ENCODE results near the gene FADS2. TPM values are rescaled to one million over a fixed set of nuclear protein-coding genes. Genes with fewer than 3 reads are reported as not detected.

FADS2 gene
- total RNA-seq, 4 donors from 2014 or later = 2.7 to 28.8 (median 3.9) TPM

DNA sequence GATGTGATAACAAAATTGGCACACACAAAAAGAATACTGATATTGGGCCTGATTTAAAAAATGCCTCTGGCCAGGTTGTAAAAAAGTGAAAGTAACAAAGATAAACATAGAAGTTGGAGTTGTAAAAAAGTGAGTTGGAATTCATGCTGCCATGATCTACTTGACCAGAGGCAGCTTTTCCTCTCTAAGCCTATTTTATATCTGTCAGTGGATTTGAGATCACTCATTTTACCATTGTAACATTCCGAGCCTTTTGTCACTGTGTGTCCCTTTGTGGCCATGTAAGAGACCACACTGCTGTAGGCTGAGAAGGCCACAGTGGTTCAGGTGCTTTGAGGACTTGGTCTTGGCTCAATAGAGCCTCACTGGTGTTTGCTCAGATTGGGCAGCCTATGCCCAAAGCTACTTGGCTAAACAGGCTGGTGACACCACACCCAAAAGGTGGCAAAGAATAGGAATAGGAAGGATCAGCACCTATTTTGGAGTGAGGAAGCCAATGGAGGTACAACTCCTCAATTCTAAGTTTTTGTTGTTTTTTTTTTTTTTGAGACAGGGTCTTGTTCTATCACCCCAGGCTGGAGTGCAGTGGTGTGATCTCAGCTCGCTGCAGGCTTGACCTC lies 28.3 kb upstream of the FADS2 start:
- Histone ChIP-seq H3K27ac (no peak overlapping the region), H3K4me1 (peaks cover 0 to 3% (median 0%) of the 10 kb centered on the region in 4 donors), H3K27me3 (no peaks in the 10 kb centered on the region), H3K4me3 (no peak overlapping the region), H3K36me3 (no peaks in the 10 kb centered on the region), H3K9me3 (no peaks in the 10 kb centered on the region)
- WGBS, 2 donors (ENCODE audit: low coverage in 1 of 2) = 93 to 100% methylated on average over 1 to 2 of the region's 2 CpGs
- intact Hi-C loops (cut with DNase I; ENCODE audit: low total_unique reads) (loop anchor here (10.0 kb wide), 1 partner anchor 285 kb away; no protein-coding TSS in a partner anchor), in situ Hi-C loops (cut with MboI; ENCODE audit: low pct_ligation_motif_present in 1 of 4, low pct_unique_long_range_greater_than_20kb in 1 of 4, low sequenced_read_pairs in 3 of 4) (loop anchor here in 3 of 4 donors (10.0 to 25.0 kb wide), 3 partner anchors 155 to 313 kb away; partner anchors contain the start of genes INCENP (in 2 of the 3) and BEST1 (in 1 of the 3))
- no peak for DNase-seq
- TF ChIP-seq EP300 (IDR thresholded peaks at IDR 0.05; ENCODE audit: low read depth) (no peak), POLR2AphosphoS5 (IDR thresholded peaks at IDR 0.05) (no peak), CTCF (IDR thresholded peaks at IDR 0.05) (no peak), POLR2A (IDR thresholded peaks at IDR 0.05) (no peak)

GRCh38 chr11:61800331-61801281 lies 27.5 kb upstream of the FADS2 start:
- Histone ChIP-seq H3K9me3 (no peaks in the 10 kb centered on the region), H3K4me1 (peaks cover 0 to 3% (median 0%) of the 10 kb centered on the region in 4 donors), H3K4me3 (no peak overlapping the region), H3K27ac (no peak overlapping the region), H3K27me3 (no peaks in the 10 kb centered on the region), H3K36me3 (no peaks in the 10 kb centered on the region)
- intact Hi-C loops (cut with DNase I; ENCODE audit: low total_unique reads) = no loop called here
- WGBS, 2 donors (ENCODE audit: low coverage in 1 of 2) = 83 to 88% methylated on average over 3 of the region's 3 CpGs
- in situ Hi-C loops (cut with MboI; ENCODE audit: low pct_ligation_motif_present in 1 of 4, low pct_unique_long_range_greater_than_20kb in 1 of 4, low sequenced_read_pairs in 3 of 4) = no loop called here
- DNase-seq = no peak
- TF ChIP-seq CTCF (IDR thresholded peaks at IDR 0.05) = no peak

DNA sequence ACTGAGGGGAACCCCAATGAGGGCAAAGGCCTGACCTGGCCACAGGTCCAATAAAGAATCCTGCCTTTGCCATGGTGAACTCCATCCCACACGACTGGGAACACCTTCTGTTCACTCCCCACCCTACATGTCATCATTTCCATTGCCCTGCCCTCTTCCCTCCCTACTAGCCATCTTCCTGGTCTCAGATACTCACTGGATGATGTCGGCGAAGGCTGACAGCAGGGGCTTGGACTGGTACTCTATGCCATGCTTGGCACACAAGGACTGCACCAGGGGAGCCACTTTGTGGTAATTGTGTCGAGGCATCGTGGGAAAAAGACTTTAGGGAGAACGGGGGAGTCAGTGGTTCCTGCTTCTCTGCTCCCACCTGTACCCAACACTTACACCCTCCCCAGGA lies 25.5 kb upstream of the FADS2 start:
- 89 to 97% methylated on average over 5 to 6 of the region's 6 CpGs for WGBS, 2 donors (ENCODE audit: low coverage in 1 of 2)
- Histone ChIP-seq H3K27me3 (no peaks in the 10 kb centered on the region), H3K9me3 (no peaks in the 10 kb centered on the region), H3K36me3 (no peaks in the 10 kb centered on the region), H3K4me1 (peaks cover 0 to under 1% (median 0%) of the 10 kb centered on the region in 4 donors), H3K27ac (no peak overlapping the region), H3K4me3 (no peak overlapping the region)
- no peak for DNase-seq
- TF ChIP-seq CTCF (IDR thresholded peaks at IDR 0.05) (no peak), EP300 (IDR thresholded peaks at IDR 0.05; ENCODE audit: low read depth) (no peak), POLR2A (IDR thresholded peaks at IDR 0.05) (no peak), POLR2AphosphoS5 (IDR thresholded peaks at IDR 0.05) (no peak)
- intact Hi-C loops (cut with DNase I; ENCODE audit: low total_unique reads) (no loop called here), in situ Hi-C loops (cut with MboI; ENCODE audit: low pct_ligation_motif_present in 1 of 4, low pct_unique_long_range_greater_than_20kb in 1 of 4, low sequenced_read_pairs in 3 of 4) (no loop called here)

DNA sequence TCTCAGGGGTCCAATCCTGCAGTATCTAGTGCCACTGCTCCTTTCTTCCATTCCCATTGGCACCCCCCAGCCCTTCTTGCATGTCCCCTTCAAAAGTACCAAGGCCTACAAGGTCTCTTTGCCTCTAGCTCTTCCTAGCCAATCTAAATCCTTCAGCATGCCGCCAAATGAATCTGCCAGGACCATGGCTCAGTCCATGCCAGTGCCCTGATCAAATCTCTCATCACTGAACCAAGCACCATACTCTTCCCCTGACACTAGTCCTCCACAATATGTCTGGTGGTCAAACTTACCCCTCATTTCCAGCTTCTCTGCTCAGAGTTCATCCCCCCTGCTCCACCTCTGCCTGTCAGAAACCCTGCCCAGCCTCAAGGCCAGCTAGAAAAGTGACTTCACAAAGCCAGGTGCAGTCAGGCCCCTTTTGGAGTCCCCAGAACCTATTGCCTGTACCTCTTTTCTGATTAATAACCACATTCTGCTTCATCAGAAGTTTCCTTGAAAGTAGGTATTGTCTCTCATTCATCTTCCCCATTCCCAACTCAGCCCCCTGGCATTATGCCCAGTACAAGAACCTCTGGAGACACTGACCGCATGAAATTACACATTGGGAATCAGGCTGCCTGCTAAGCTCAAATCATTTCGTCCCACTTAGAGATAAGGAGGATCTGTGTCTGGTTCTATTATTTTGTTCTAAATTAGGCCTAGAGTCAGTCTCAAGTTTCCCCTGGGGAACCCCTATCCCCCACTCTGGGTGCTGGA lies 24.0 kb upstream of the FADS2 start:
- intact Hi-C loops (cut with DNase I; ENCODE audit: low total_unique reads) = no loop called here
- WGBS, 2 donors (ENCODE audit: low coverage in 1 of 2) = 80 to 85% methylated on average over 2 to 3 of the region's 3 CpGs
- H3K36me3 ChIP-seq = no peaks in the 10 kb centered on the region

More for the DNA sequence above, 24.0 kb upstream of the FADS2 start:
- in situ Hi-C loops (cut with MboI; ENCODE audit: low pct_ligation_motif_present in 1 of 4, low pct_unique_long_range_greater_than_20kb in 1 of 4, low sequenced_read_pairs in 3 of 4) = no loop called here
- H3K27ac ChIP-seq = no peak overlapping the region
- no peak for TF ChIP-seq POLR2AphosphoS5 (IDR thresholded peaks at IDR 0.05)
- TF ChIP-seq POLR2A (IDR thresholded peaks at IDR 0.05) = no peak
- no peaks in the 10 kb centered on the region for H3K4me1 ChIP-seq
- no peak overlapping the region for H3K4me3 ChIP-seq
- H3K9me3 ChIP-seq = no peaks in the 10 kb centered on the region
- no peaks in the 10 kb centered on the region for H3K27me3 ChIP-seq
- DNase-seq = no peak

All from transverse colon (tissue), 4 donors.